ENCODE measurements around the gene DOCK2.

Gene DOCK2

GRCh38 chr5:170109059-170110031 lies 472.3 kb downstream of the DOCK2 start:
- in situ Hi-C loops (cut with MboI; ENCODE audit: low sequenced_read_pairs), result no loop called here

DNA sequence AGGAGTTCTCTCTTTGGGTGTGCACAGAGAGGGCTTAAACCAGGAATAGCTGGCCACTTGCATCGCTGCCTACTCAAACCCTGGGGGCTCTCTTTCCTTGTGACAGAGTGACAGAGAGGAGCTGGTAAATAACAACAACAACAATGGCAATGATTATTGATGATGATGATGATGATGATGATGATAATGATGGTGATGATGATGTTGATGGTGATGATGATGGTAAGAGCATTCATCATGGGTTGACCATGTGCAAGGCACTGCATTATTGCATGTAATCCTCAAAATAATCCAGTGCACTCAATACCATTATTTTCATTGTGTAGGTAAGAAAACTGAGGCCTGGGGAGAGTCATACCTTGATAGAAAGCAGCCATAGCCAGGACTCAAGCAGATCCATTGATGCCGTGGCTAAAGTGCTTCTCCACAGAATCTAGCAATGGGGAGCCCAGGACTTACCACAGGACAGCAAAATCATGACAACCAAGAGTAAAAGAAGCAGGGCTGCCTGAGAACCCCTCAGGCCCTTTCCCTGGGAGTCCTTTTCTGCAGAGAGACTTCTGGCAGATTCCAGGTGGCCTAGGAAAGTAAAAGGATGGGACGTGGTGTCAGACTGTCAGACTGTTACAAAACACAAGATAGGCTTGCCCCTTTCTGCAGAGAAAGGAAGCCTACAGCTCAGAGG lies 473.5 kb downstream of the DOCK2 start:
- in situ Hi-C loops (cut with MboI; ENCODE audit: low sequenced_read_pairs), result no loop called here

DNA sequence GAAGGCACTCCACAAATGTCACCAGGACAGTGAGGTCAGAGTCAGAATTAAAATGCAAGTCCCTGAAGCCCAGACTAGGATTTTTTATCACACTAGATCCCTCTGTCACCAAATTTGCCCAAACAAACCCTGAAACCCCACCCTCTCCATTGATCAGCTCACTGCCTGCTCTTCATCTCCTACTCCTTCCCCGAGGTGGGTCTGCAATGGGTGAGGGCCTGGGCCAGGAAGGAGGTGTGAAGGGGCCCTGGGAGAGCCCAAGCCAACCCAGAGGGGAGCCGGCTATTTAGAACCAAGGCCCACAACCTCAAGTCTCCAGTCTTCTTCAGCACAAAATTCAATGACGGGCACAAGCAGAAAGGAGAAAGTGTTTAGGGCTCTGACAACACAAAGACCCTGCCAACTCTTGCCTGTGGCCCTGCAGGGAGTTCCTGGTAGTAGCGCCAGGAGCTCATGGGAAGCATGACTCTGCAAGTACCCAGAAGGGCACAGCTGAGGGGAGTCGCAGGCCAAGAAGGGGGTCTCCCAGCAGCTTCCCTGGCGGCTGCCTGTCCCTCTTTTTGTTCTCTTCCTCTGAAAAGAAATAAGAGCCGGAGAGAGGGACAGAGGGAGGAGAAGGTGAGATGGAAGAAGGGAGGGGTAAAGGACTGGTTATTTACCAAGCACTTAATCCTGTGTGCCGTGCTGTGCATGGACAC lies 474.2 kb downstream of the DOCK2 start:
- in situ Hi-C loops (cut with MboI; ENCODE audit: low sequenced_read_pairs), result no loop called here

DNA sequence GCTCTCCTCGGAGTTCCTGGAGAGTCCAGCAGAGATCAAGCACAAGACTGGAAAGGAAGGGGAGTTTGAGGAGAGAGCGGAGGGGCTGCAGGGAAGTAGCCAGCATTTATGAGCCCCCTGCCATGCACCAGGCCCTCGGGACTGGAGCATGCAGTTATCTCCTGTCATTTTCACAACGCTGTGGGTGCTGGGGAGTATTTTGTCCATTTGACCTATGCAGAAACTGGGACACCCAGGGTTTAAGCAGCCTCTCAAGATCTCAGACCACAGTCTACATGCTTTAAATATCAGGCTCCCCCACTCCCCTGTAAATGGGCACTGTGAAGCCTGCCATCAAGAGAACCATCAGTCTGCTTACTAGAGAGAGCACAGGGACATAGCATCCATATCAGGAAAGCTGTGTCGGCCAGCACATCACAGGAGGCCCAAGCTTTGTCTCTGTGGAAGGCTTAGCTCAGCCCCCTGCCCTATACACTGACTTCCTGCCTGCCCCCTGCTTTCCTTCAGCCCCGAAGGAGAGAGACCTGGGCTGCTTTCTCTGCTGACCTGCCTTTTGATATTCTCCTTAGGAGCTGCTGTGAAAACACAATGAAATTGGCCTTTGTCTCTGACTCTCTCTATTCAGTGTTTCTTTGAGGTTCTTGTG lies 475.9 kb downstream of the DOCK2 start:
- in situ Hi-C loops (cut with MboI; ENCODE audit: low sequenced_read_pairs), result no loop called here

GRCh38 chr5:170113522-170113900 lies 476.4 kb downstream of the DOCK2 start:
- in situ Hi-C loops (cut with MboI; ENCODE audit: low sequenced_read_pairs), result no loop called here

GRCh38 chr5:170114271-170114670 lies 477.2 kb downstream of the DOCK2 start:
- in situ Hi-C loops (cut with MboI; ENCODE audit: low sequenced_read_pairs), result no loop called here

GRCh38 chr5:170115925-170116324 lies 478.9 kb downstream of the DOCK2 start:
- in situ Hi-C loops (cut with MboI; ENCODE audit: low sequenced_read_pairs), result no loop called here

DNA sequence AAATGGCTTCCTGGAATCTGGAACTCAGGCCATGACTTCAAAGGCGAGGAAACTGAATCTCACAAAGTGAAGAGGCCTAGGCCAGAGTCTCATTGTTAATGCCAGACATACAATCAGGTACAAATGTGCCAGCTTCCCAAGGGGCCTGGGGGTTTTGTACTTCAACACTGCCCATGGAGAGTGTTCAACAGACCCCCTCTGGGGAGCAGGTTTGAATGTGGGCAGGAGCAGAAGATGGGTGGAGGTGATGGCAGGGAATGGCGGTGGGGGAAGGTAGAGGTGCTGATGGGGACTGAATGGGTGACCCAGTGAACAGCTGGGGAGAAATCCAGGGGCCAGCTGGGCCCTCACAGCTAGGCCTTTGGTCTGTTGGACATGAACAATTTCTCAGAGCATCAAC lies 480.7 kb downstream of the DOCK2 start:
- in situ Hi-C loops (cut with MboI; ENCODE audit: low sequenced_read_pairs), result no loop called here

DNA sequence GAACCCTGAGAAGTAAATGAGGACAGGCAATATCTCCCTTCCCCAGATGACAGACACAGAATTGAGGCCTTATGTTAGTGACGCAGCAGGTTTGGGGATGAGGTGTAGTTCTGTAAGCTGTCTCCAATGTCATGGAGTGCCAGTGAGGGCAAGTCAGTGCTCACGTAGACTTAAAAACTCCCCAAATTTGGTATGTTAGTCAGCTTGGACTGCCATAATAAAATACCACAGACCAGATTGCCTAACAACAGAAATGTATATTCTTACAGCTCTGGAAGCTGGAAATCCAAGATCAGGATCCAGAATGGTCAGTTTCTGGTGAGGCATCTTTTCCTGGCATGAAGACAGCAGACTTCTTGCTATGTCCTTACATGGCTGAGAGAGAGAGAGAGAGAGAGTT lies 483.5 kb downstream of the DOCK2 start:
- in situ Hi-C loops (cut with MboI; ENCODE audit: low sequenced_read_pairs), result no loop called here

GRCh38 chr5:170121321-170121720 lies 484.2 kb downstream of the DOCK2 start:
- in situ Hi-C loops (cut with MboI; ENCODE audit: low sequenced_read_pairs), result no loop called here

- in situ Hi-C loops (cut with MboI; ENCODE audit: low sequenced_read_pairs), result no loop called here
These were observed 489.0 kb downstream of the DOCK2 start for GRCh38 chr5:170126061-170126460.

DNA sequence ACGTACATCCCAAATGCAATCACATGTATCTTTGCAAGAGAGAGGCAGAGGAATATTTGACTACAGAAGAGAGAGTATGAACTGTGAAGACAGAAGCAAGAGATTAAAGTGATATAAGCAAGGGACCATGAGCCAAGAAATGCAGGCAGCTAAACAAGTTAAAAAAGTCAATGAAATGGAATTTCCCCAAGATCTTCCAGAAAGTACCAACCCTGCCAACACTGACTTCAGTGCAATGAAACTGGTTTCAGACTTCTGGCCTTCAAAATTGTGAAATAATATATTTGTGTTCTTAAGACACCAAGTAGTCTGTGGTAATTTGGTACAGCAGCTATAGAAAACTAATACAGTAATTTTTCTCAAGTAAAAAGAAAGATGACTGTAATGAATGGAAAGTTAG lies 489.6 kb downstream of the DOCK2 start:
- in situ Hi-C loops (cut with MboI; ENCODE audit: low sequenced_read_pairs), result no loop called here

- in situ Hi-C loops (cut with MboI; ENCODE audit: low sequenced_read_pairs), result no loop called here
These were observed 494.2 kb downstream of the DOCK2 start for GRCh38 chr5:170131235-170131634.

DNA sequence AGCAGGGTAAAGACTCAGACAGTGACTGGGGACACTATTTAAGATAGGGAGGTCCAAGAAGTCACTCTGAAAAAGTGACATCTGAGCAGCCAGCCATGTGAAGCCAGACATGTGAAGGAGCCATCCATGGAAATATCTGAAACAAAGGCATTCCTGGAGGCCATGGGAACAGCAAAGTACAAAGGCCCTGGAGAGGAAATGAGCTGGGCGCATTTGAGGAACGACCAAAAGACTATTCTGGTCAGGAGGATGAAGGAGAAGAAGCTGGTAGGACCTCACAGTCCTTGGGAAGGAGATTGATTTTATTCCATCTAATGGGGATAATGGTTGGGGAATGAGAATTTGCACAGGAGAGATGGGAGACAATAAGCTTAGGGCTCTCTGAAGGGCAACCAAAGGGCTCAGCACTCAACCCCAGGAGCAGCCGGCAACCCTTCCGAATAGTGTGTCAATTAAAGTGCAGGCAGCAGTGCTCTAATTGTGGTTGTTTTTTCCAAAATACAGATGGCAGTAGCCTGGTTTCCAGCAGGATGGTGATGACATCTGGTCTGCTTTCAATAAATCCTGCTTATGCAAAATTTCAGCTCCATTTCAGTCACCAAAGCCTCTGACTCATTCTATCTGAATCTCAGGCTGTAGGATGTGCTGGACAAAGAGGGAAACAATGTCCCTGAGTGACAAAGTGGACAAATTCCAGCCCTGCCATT lies 495.3 kb downstream of the DOCK2 start:
- in situ Hi-C loops (cut with MboI; ENCODE audit: low sequenced_read_pairs), result no loop called here
